Neural progenitor cell (in vitro differentiated cells): ENCODE data around the gene STMND1. TPM values are rescaled to one million over a fixed set of nuclear protein-coding genes. Genes with fewer than 3 reads are reported as not detected.

ENCODE experiments used
- DNase-seq: peaks from one replicate; pipeline ENCODE4 v3.0.0-alpha.2; 2016; ENCODE audit warnings: low spot score
- H2AFZ ChIP-seq: fragments of 200-600 bp; sonication (generic); replicated peaks from 2 replicates; pipeline ENCODE4 v1.6.1; 2016; ENCODE audit warnings: antibody characterized with exemption
- H3F3A ChIP-seq: fragments of 200-600 bp; sonication (generic); 2 replicates; pipeline ENCODE4 v1.6.1; 2016; ENCODE audit warnings: antibody characterized with exemption, low read depth
- H3K27ac ChIP-seq: fragments of 200-600 bp; sonication (generic); 2 replicates; pipeline ENCODE4 v1.5.1; 2016; ENCODE audit warnings: mild to moderate bottlenecking
- H3K27me3 ChIP-seq: fragments of 200-600 bp; sonication (generic); 2 replicates; pipeline ENCODE4 v1.6.1; 2016; ENCODE audit warnings: mild to moderate bottlenecking, moderate library complexity
- H3K36me3 ChIP-seq: fragments of 200-600 bp; sonication (generic); 2 replicates; pipeline ENCODE4 v1.5.1; 2016
- H3K4me1 ChIP-seq: fragments of 200-600 bp; sonication (generic); 2 replicates; pipeline ENCODE4 v1.6.1; 2016; ENCODE audit warnings: mixed run types
- H3K4me2 ChIP-seq: fragments of 200-600 bp; sonication (generic); 2 replicates; pipeline ENCODE4 v1.6.1; 2016
- H3K4me3 ChIP-seq: fragments of 200-600 bp; sonication (generic); 2 replicates; pipeline ENCODE4 v1.5.1; 2016
- H3K79me2 ChIP-seq: fragments of 200-600 bp; sonication (generic); 2 replicates; pipeline ENCODE4 v1.6.1; 2016; ENCODE audit warnings: low read depth
- H3K9ac ChIP-seq: fragments of 200-600 bp; sonication (generic); 2 replicates; pipeline ENCODE4 v1.6.1; 2016
- H3K9me3 ChIP-seq: fragments of 200-600 bp; sonication (generic); 2 replicates; pipeline ENCODE4 v1.5.1; 2016; ENCODE audit warnings: low read depth
- H4K20me1 ChIP-seq: fragments of 200-600 bp; sonication (generic); 2 replicates; pipeline ENCODE4 v1.6.1; 2016; ENCODE audit warnings: low read depth
- H3K27ac Mint-ChIP-seq: 3 replicates; pipeline ENCODE4 v1.8.0; 2021; ENCODE audit warnings: mixed read lengths
- H3K27me3 Mint-ChIP-seq: 2 replicates; pipeline ENCODE4 v1.8.0; 2022; ENCODE audit warnings: low read depth, mild to moderate bottlenecking, inconsistent platforms, moderate library complexity, mixed read lengths; ENCODE audit not compliant: insufficient read depth
- H3K36me3 Mint-ChIP-seq: 3 replicates; pipeline ENCODE4 v1.8.0; 2021; ENCODE audit warnings: mixed read lengths
- H3K4me1 Mint-ChIP-seq: 3 replicates; pipeline ENCODE4 v1.8.0; 2021; ENCODE audit warnings: mixed read lengths
- H3K4me3 Mint-ChIP-seq: 3 replicates; pipeline ENCODE4 v1.8.0; 2021; ENCODE audit warnings: mild to moderate bottlenecking, moderate library complexity, mixed read lengths
- H3K9me3 Mint-ChIP-seq: 3 replicates; pipeline ENCODE4 v1.8.0; 2020; ENCODE audit warnings: mixed read lengths
- CTCF ChIP-seq: fragments of 200-600 bp; sonication (generic); IDR thresholded peaks from 2 replicates; pipeline ENCODE4 v1.5.1; 2017; ENCODE audit warnings: antibody characterized with exemption, mild to moderate bottlenecking
- EZH2 ChIP-seq: fragments of 200-600 bp; sonication (generic); IDR thresholded peaks from 2 replicates; pipeline ENCODE4 v1.6.1; 2017; ENCODE audit warnings: antibody characterized with exemption, mild to moderate bottlenecking, moderate library complexity
- EZH2phosphoT487 ChIP-seq: fragments of 200-600 bp; sonication (generic); IDR thresholded peaks from 2 replicates; pipeline ENCODE4 v1.6.1; 2017; ENCODE audit warnings: antibody characterized with exemption
- total RNA-seq: library from RNA; depleted of rRNA; stranded (reverse); fragments of >200 nt; gene quantifications from 2 replicates; pipeline ENCODE4 v1.2.3, GENCODE V29; 2015; ENCODE audit warnings: low replicate concordance

STMND1 gene
- total RNA-seq, 1 donor from 2014 or later, result not detected

- H3K27ac ChIP-seq, result no peak overlapping the region
- no peaks in the 10 kb centered on the region for H3K4me1 Mint-ChIP-seq
- no peaks in the 10 kb centered on the region for H3K4me1 ChIP-seq
- no peaks in the 10 kb centered on the region for H4K20me1 ChIP-seq
- no peak overlapping the region for H3K4me3 ChIP-seq
- TF ChIP-seq CTCF (no peak), EZH2 (no peak), EZH2phosphoT487 (no peak)
- no peak overlapping the region for H3K4me2 ChIP-seq
- no peak for DNase-seq
- no peak overlapping the region for H3K9ac ChIP-seq
- no peaks in the 10 kb centered on the region for H3K36me3 ChIP-seq
- H3K4me3 Mint-ChIP-seq, result no peak overlapping the region
- H3K9me3 Mint-ChIP-seq, result peaks cover 15% of the 10 kb centered on the region
- no peaks in the 10 kb centered on the region for H3K36me3 Mint-ChIP-seq
- peaks cover 2% of the 10 kb centered on the region for H3K27me3 Mint-ChIP-seq
- no peaks in the 10 kb centered on the region for H3K27me3 ChIP-seq
- H3F3A ChIP-seq, result no peaks in the 10 kb centered on the region
- H3K79me2 ChIP-seq, result no peaks in the 10 kb centered on the region
- H3K9me3 ChIP-seq, result no peaks in the 10 kb centered on the region
- no peak overlapping the region for H3K27ac Mint-ChIP-seq
- H2AFZ ChIP-seq, result no peak overlapping the region
These were observed 50.0 kb downstream of the STMND1 start for GRCh38 chr6:17151888-17152287.

- H3K27ac Mint-ChIP-seq, result no peak overlapping the region
- Histone ChIP-seq H3K9me3 (no peaks in the 10 kb centered on the region), H3K4me3 (no peak overlapping the region), H4K20me1 (no peaks in the 10 kb centered on the region), H3K4me1 (no peaks in the 10 kb centered on the region), H3K27ac (no peak overlapping the region), H2AFZ (no peak overlapping the region), H3K79me2 (no peaks in the 10 kb centered on the region), H3K9ac (no peak overlapping the region), H3K4me2 (no peak overlapping the region), H3K27me3 (no peaks in the 10 kb centered on the region), H3K36me3 (no peaks in the 10 kb centered on the region), H3F3A (no peaks in the 10 kb centered on the region)
- H3K4me3 Mint-ChIP-seq, result no peak overlapping the region
- H3K36me3 Mint-ChIP-seq, result no peaks in the 10 kb centered on the region
- peaks cover 2% of the 10 kb centered on the region for H3K27me3 Mint-ChIP-seq
- peaks cover 15% of the 10 kb centered on the region for H3K9me3 Mint-ChIP-seq
- no peak for DNase-seq
- H3K4me1 Mint-ChIP-seq, result no peaks in the 10 kb centered on the region
- no peak for TF ChIP-seq EZH2
These were observed 50.9 kb downstream of the STMND1 start for GRCh38 chr6:17152703-17153102.

- H3K9ac ChIP-seq, result no peak overlapping the region
- H3K36me3 ChIP-seq, result no peaks in the 10 kb centered on the region
- no peaks in the 10 kb centered on the region for H3K4me1 ChIP-seq
- H3K27ac ChIP-seq, result no peak overlapping the region
- H3K9me3 Mint-ChIP-seq, result peaks cover 15% of the 10 kb centered on the region
- no peaks in the 10 kb centered on the region for H3K9me3 ChIP-seq
- H3K27me3 ChIP-seq, result no peaks in the 10 kb centered on the region
- no peaks in the 10 kb centered on the region for H3K27me3 Mint-ChIP-seq
- H3K4me3 Mint-ChIP-seq, result no peak overlapping the region
- H3K36me3 Mint-ChIP-seq, result no peaks in the 10 kb centered on the region
- H3K4me3 ChIP-seq, result no peak overlapping the region
- H4K20me1 ChIP-seq, result no peaks in the 10 kb centered on the region
- no peaks in the 10 kb centered on the region for H3F3A ChIP-seq
- peak; percentile 86 for DNase-seq
- TF ChIP-seq EZH2phosphoT487 (no peak), CTCF (peak; percentile 92), EZH2 (no peak)
- H2AFZ ChIP-seq, result no peak overlapping the region
- H3K27ac Mint-ChIP-seq, result no peak overlapping the region
- no peaks in the 10 kb centered on the region for H3K79me2 ChIP-seq
- H3K4me2 ChIP-seq, result no peak overlapping the region
- H3K4me1 Mint-ChIP-seq, result no peaks in the 10 kb centered on the region
These were observed 54.5 kb downstream of the STMND1 start for GRCh38 chr6:17156112-17156921.

- no peak overlapping the region for H3K27ac ChIP-seq
- no peaks in the 10 kb centered on the region for H4K20me1 ChIP-seq
- H3K27me3 Mint-ChIP-seq, result no peaks in the 10 kb centered on the region
- no peaks in the 10 kb centered on the region for H3K4me1 ChIP-seq
- no peak overlapping the region for H3K4me3 Mint-ChIP-seq
- H3K4me3 ChIP-seq, result no peak overlapping the region
- H3K27me3 ChIP-seq, result no peaks in the 10 kb centered on the region
- H3K9ac ChIP-seq, result no peak overlapping the region
- peaks cover 15% of the 10 kb centered on the region for H3K9me3 Mint-ChIP-seq
- no peak for TF ChIP-seq CTCF
- TF ChIP-seq EZH2, result no peak
- no peak for TF ChIP-seq EZH2phosphoT487
- H2AFZ ChIP-seq, result no peak overlapping the region
- no peak overlapping the region for H3K27ac Mint-ChIP-seq
- H3K36me3 Mint-ChIP-seq, result no peaks in the 10 kb centered on the region
- H3K4me2 ChIP-seq, result no peak overlapping the region
- no peaks in the 10 kb centered on the region for H3K9me3 ChIP-seq
- no peaks in the 10 kb centered on the region for H3K36me3 ChIP-seq
- H3F3A ChIP-seq, result no peaks in the 10 kb centered on the region
- no peak for DNase-seq
- H3K4me1 Mint-ChIP-seq, result no peaks in the 10 kb centered on the region
- H3K79me2 ChIP-seq, result no peaks in the 10 kb centered on the region
These were observed 55.1 kb downstream of the STMND1 start for GRCh38 chr6:17156966-17157365.
